ENCODE measurements around the gene TBCK. TPM values are rescaled to one million over a fixed set of nuclear protein-coding genes. Genes with fewer than 3 reads are reported as not detected.

Gene TBCK
- total and polyA plus RNA-seq, 2 donors (not counting 3 experiments of a cell fraction or from before 2014, with no cell fraction given) = 18.2 to 38.6 TPM

- intact Hi-C loops (cut with micrococcal nuclease) = loop anchor here (1.0 to 2.0 kb wide), 5 partner anchors 40 to 569 kb away; partner anchors contain the start of gene GIMD1
- ChIA-PET POLR2A (no interaction called here), CTCF (interaction anchor here (0.6 to 5.9 kb wide), 43 partner anchors 8 to 861 kb away, joined by 3 to 55 read pairs (median 4); partner anchors contain the start of genes GIMD1 and TBCK)
- Histone ChIP-seq H3K79me2 (ENCODE audit: control insufficient read depth, insufficient read depth, low read length) (peaks cover 3% of the 10 kb centered on the region), H3K9me1 (replicated peaks; ENCODE audit: control insufficient read depth, extremely low read depth, insufficient read depth, low read length) (no peaks in the 10 kb centered on the region), H4K20me1 (replicated peaks; ENCODE audit: control insufficient read depth, extremely low read depth, insufficient read depth, low read length) (no peaks in the 10 kb centered on the region), H3K27ac (ENCODE audit: insufficient read depth, low read depth, low read length) (no peak overlapping the region), H3K36me3 (ENCODE audit: control insufficient read depth in 2 of 2, extremely low read depth in 1 of 2, insufficient read depth in 2 of 2, low read length in 2 of 2) (peaks cover 6 to 10% of the 10 kb centered on the region in 2 experiments), H3K9me3 (replicated peaks; ENCODE audit: control insufficient read depth, insufficient read depth, low read length) (no peaks in the 10 kb centered on the region), H3K4me1 (ENCODE audit: control insufficient read depth, extremely low read depth, insufficient read depth, low read length) (peaks cover 9% of the 10 kb centered on the region), H3K4me3 (replicated peaks in 1 of 3; ENCODE audit: insufficient read depth in 1 of 3, low read depth in 1 of 3, low read length in 3 of 3) (no peak overlapping the region), H2AFZ (ENCODE audit: low read depth, low read length) (no peak overlapping the region), H3K9ac (replicated peaks; ENCODE audit: extremely low read depth, insufficient read depth, low read length) (no peak overlapping the region), H3K27me3 (ENCODE audit: control insufficient read depth in 2 of 2, insufficient read depth in 2 of 2, low read length in 2 of 2) (no peaks in the 10 kb centered on the region), H3K4me2 (ENCODE audit: insufficient read depth, low read length) (no peak overlapping the region)
- dilution Hi-C loops (cut with MboI; ENCODE audit: extremely low pct_ligation_motif_present, low sequenced_read_pairs) = no loop called here
- peak; percentile 39 to 64 for TF ChIP-seq CTCF (IDR thresholded peaks at IDR 0.05; ENCODE audit: extremely low read depth in 1 of 2, insufficient read depth in 1 of 2, low read depth in 1 of 2, low read length in 2 of 2)
- no peak for TF ChIP-seq GATA2 (IDR thresholded peaks at IDR 0.05; ENCODE audit: insufficient read depth, insufficient read length, low read depth, low read length)
- DNase-seq (ENCODE audit: low read depth, low spot score) (peak; percentile 69), FAIRE-seq (no peak)
- BruUV-seq (replicated peaks) = no TSS peak
Measured at GRCh38 chr4:106329041-106329618, 13.1 kb upstream of the TBCK start.

- Histone ChIP-seq H3K9ac (replicated peaks; ENCODE audit: extremely low read depth, insufficient read depth, low read length) (no peak overlapping the region), H3K36me3 (ENCODE audit: control insufficient read depth in 2 of 2, extremely low read depth in 1 of 2, insufficient read depth in 2 of 2, low read length in 2 of 2) (peaks cover 3 to 5% of the 10 kb centered on the region in 2 experiments), H4K20me1 (replicated peaks; ENCODE audit: control insufficient read depth, extremely low read depth, insufficient read depth, low read length) (peaks cover 3% of the 10 kb centered on the region), H3K9me3 (replicated peaks; ENCODE audit: control insufficient read depth, insufficient read depth, low read length) (no peaks in the 10 kb centered on the region), H3K9me1 (replicated peaks; ENCODE audit: control insufficient read depth, extremely low read depth, insufficient read depth, low read length) (no peaks in the 10 kb centered on the region), H3K79me2 (ENCODE audit: control insufficient read depth, insufficient read depth, low read length) (peaks cover 12% of the 10 kb centered on the region), H3K4me1 (ENCODE audit: control insufficient read depth, extremely low read depth, insufficient read depth, low read length) (no peaks in the 10 kb centered on the region), H3K27ac (ENCODE audit: insufficient read depth, low read depth, low read length) (no peak overlapping the region), H3K4me2 (ENCODE audit: insufficient read depth, low read length) (no peak overlapping the region), H3K4me3 (replicated peaks in 1 of 3; ENCODE audit: insufficient read depth in 1 of 3, low read depth in 1 of 3, low read length in 3 of 3) (no peak overlapping the region), H3K27me3 (ENCODE audit: control insufficient read depth in 2 of 2, insufficient read depth in 2 of 2, low read length in 2 of 2) (no peaks in the 10 kb centered on the region), H2AFZ (ENCODE audit: low read depth, low read length) (no peak overlapping the region)
- TF ChIP-seq JUN (IDR thresholded peaks at IDR 0.05; ENCODE audit: borderline replicate concordance, insufficient read depth, insufficient read length, low read depth) (no peak), POLR2A (IDR thresholded peaks at IDR 0.05; ENCODE audit: low read depth, low read length) (no peak), MYC (IDR thresholded peaks at IDR 0.05; ENCODE audit: low read depth, low read length) (no peak), CTCF (IDR thresholded peaks at IDR 0.05; ENCODE audit: extremely low read depth in 1 of 2, insufficient read depth in 1 of 2, low read depth in 1 of 2, low read length in 2 of 2) (no peak), FOS (IDR thresholded peaks at IDR 0.05; ENCODE audit: borderline replicate concordance, insufficient read depth, low read length) (no peak), MAX (IDR thresholded peaks at IDR 0.05; ENCODE audit: insufficient read depth, insufficient read length) (no peak), GATA2 (IDR thresholded peaks at IDR 0.05; ENCODE audit: insufficient read depth, insufficient read length, low read depth, low read length) (no peak), POLR2AphosphoS5 (IDR thresholded peaks at IDR 0.05; ENCODE audit: insufficient read depth, low read depth, low read length) (no peak), EZH2 (IDR thresholded peaks at IDR 0.05; ENCODE audit: borderline replicate concordance, low read depth, low read length, severe bottlenecking) (no peak)
- POLR2A ChIA-PET = interaction anchor here (0.7 kb wide), 1 partner anchor 473 kb away, joined by 4 read pairs; no protein-coding TSS in a partner anchor
- no TSS peak for BruUV-seq (replicated peaks)
- dilution Hi-C loops (cut with MboI; ENCODE audit: extremely low pct_ligation_motif_present, low sequenced_read_pairs) (no loop called here), intact Hi-C loops (cut with micrococcal nuclease) (no loop called here)
- CTCF ChIA-PET = interaction anchor here (5.9 kb wide), 1 partner anchor 60 kb away, joined by 47 read pairs; no protein-coding TSS in a partner anchor
- DNase-seq (ENCODE audit: low read depth, low spot score) = no peak
- FAIRE-seq = no peak
Measured at GRCh38 chr4:106325800-106326199, 9.8 kb upstream of the TBCK start.
